Urothelium cell line (cell line): ENCODE measurements around the gene PPM1N.

Experiments used
- DNase-seq: peaks from one replicate; pipeline ENCODE4 v3.0.0; 2011; ENCODE audit warnings: low spot score, mixed read lengths
- FAIRE-seq: peaks from 2 replicates; lab custom pipeline; 2011; peaks lifted over from hg19 to GRCh38; lab: Jason Lieb, UNC

PPM1N gene

GRCh38 chr19:45485305-45486077 lies 12.8 kb upstream of the PPM1N start:
- peak; percentile 44 for FAIRE-seq
- DNase-seq = peak; percentile 88

GRCh38 chr19:45488708-45489107 lies 9.5 kb upstream of the PPM1N start:
- DNase-seq = no peak
- no peak for FAIRE-seq

- no peak for FAIRE-seq
- no peak for DNase-seq
Measured at GRCh38 chr19:45489216-45489855, 8.9 kb upstream of the PPM1N start.

GRCh38 chr19:45492137-45492626 lies 6.1 kb upstream of the PPM1N start:
- no peak for FAIRE-seq
- DNase-seq = no peak

GRCh38 chr19:45492627-45493470 lies 5.4 kb upstream of the PPM1N start:
- no peak for FAIRE-seq

GRCh38 chr19:45494261-45494916 lies 3.9 kb upstream of the PPM1N start:
- no peak for FAIRE-seq
- no peak for DNase-seq

More at GRCh38 chr19:45492627-45493470, 5.4 kb upstream of the PPM1N start:
- DNase-seq = no peak

- FAIRE-seq = no peak
- no peak for DNase-seq
Measured at GRCh38 chr19:45495178-45495577, 3.1 kb upstream of the PPM1N start.

GRCh38 chr19:45496349-45496953 lies 1.8 kb upstream of the PPM1N start:
- DNase-seq (peak; percentile 55), FAIRE-seq (peak; percentile 89)

GRCh38 chr19:45497791-45498190 lies 452 bp upstream of the PPM1N start:
- FAIRE-seq (no peak), DNase-seq (no peak)

- DNase-seq (no peak), FAIRE-seq (no peak)
Measured at GRCh38 chr19:45499196-45500180, 1.2 kb downstream of the PPM1N start.

GRCh38 chr19:45500918-45501729 lies 2.9 kb downstream of the PPM1N start:
- no peak for FAIRE-seq
- DNase-seq = no peak

GRCh38 chr19:45501730-45502014 lies 3.4 kb downstream of the PPM1N start:
- DNase-seq (no peak), FAIRE-seq (no peak)

- FAIRE-seq = no peak
- DNase-seq = no peak
Measured at GRCh38 chr19:45502111-45502510, 3.9 kb downstream of the PPM1N start.

- FAIRE-seq (no peak), DNase-seq (no peak)
Measured at GRCh38 chr19:45503909-45504308, 5.7 kb downstream of the PPM1N start.

GRCh38 chr19:45505151-45505995 lies 7.1 kb downstream of the PPM1N start:
- no peak for FAIRE-seq
- no peak for DNase-seq

- FAIRE-seq = no peak
- DNase-seq = no peak
Measured at GRCh38 chr19:45505996-45506245, 7.7 kb downstream of the PPM1N start.

- FAIRE-seq (no peak), DNase-seq (peak; percentile 96)
Measured at GRCh38 chr19:45506246-45506988, 8.2 kb downstream of the PPM1N start.
